ENCODE data around the gene KIF27.
"Not testable (repeated sequence)": the region's sequence is repeated elsewhere in the genome, so short reads cannot be mapped to it uniquely, and the experiment has no call there.

The KIF27 gene

GRCh38 chr9:83809213-83809612, 112.0 kb downstream of the KIF27 start:
- not testable (repeated sequence) for H3K27me3 ChIP-seq (ENCODE audit: control insufficient read depth, insufficient read depth, low read length); H3K4me3 ChIP-seq (ENCODE audit: low read depth, low read length); H3K36me3 ChIP-seq (ENCODE audit: control insufficient read depth, insufficient read depth, low read length); H3K27ac ChIP-seq (ENCODE audit: low read depth, low read length); H3K9ac ChIP-seq (ENCODE audit: low read depth, low read length); H3K4me1 ChIP-seq (ENCODE audit: control insufficient read depth, insufficient read depth, low read length); H3K9me3 ChIP-seq (ENCODE audit: control insufficient read depth, insufficient read depth, low read length)

GRCh38 chr9:83804454-83804853, 116.8 kb downstream of the KIF27 start:
- H3K27ac ChIP-seq (ENCODE audit: low read depth, low read length); H3K27me3 ChIP-seq (ENCODE audit: control insufficient read depth, insufficient read depth, low read length); H3K9ac ChIP-seq (ENCODE audit: low read depth, low read length); H3K4me1 ChIP-seq (ENCODE audit: control insufficient read depth, insufficient read depth, low read length); H3K9me3 ChIP-seq (ENCODE audit: control insufficient read depth, insufficient read depth, low read length); H3K36me3 ChIP-seq (ENCODE audit: control insufficient read depth, insufficient read depth, low read length); H3K4me3 ChIP-seq (ENCODE audit: low read depth, low read length): not testable (repeated sequence)

GRCh38 chr9:83803941-83804340, 117.3 kb downstream of the KIF27 start:
- not testable (repeated sequence) for H3K27ac ChIP-seq (ENCODE audit: low read depth, low read length); H3K4me1 ChIP-seq (ENCODE audit: control insufficient read depth, insufficient read depth, low read length); H3K36me3 ChIP-seq (ENCODE audit: control insufficient read depth, insufficient read depth, low read length); H3K4me3 ChIP-seq (ENCODE audit: low read depth, low read length); H3K27me3 ChIP-seq (ENCODE audit: control insufficient read depth, insufficient read depth, low read length); H3K9ac ChIP-seq (ENCODE audit: low read depth, low read length); H3K9me3 ChIP-seq (ENCODE audit: control insufficient read depth, insufficient read depth, low read length)

- no peak overlapping the region for H3K4me3 ChIP-seq (ENCODE audit: low read depth, low read length)
- no peaks in the 10 kb centered on the region for H3K9me3 ChIP-seq (ENCODE audit: control insufficient read depth, insufficient read depth, low read length)
- H3K9ac ChIP-seq (ENCODE audit: low read depth, low read length), result no peak overlapping the region
- H3K27me3 ChIP-seq (ENCODE audit: control insufficient read depth, insufficient read depth, low read length), result no peaks in the 10 kb centered on the region
- H3K36me3 ChIP-seq (ENCODE audit: control insufficient read depth, insufficient read depth, low read length), result peaks cover 7% of the 10 kb centered on the region; the same call in 1 of the 2 replicates
- H3K4me1 ChIP-seq (ENCODE audit: control insufficient read depth, insufficient read depth, low read length), result no peaks in the 10 kb centered on the region
- no peak overlapping the region for H3K27ac ChIP-seq (ENCODE audit: low read depth, low read length)
Measured at GRCh38 chr9:83800236-83801033, 120.8 kb downstream of the KIF27 start.

GRCh38 chr9:83794051-83794450, 127.2 kb downstream of the KIF27 start:
- Histone ChIP-seq H3K4me3 (ENCODE audit: low read depth, low read length) (no peak overlapping the region), H3K27ac (ENCODE audit: low read depth, low read length) (no peak overlapping the region), H3K4me1 (ENCODE audit: control insufficient read depth, insufficient read depth, low read length) (no peaks in the 10 kb centered on the region), H3K9me3 (ENCODE audit: control insufficient read depth, insufficient read depth, low read length) (no peaks in the 10 kb centered on the region), H3K9ac (ENCODE audit: low read depth, low read length) (no peak overlapping the region), H3K27me3 (ENCODE audit: control insufficient read depth, insufficient read depth, low read length) (no peaks in the 10 kb centered on the region), H3K36me3 (ENCODE audit: control insufficient read depth, insufficient read depth, low read length) (peaks cover 7% of the 10 kb centered on the region; the same call in 1 of the 2 replicates)

GRCh38 chr9:83792746-83793145, 128.5 kb downstream of the KIF27 start:
- no peaks in the 10 kb centered on the region for H3K27me3 ChIP-seq (ENCODE audit: control insufficient read depth, insufficient read depth, low read length)
- H3K36me3 ChIP-seq (ENCODE audit: control insufficient read depth, insufficient read depth, low read length), result peaks cover 3% of the 10 kb centered on the region; the same call in 1 of the 2 replicates
- H3K4me1 ChIP-seq (ENCODE audit: control insufficient read depth, insufficient read depth, low read length), result no peaks in the 10 kb centered on the region
- no peaks in the 10 kb centered on the region for H3K9me3 ChIP-seq (ENCODE audit: control insufficient read depth, insufficient read depth, low read length)
- H3K27ac ChIP-seq (ENCODE audit: low read depth, low read length), result no peak overlapping the region
- H3K9ac ChIP-seq (ENCODE audit: low read depth, low read length), result no peak overlapping the region
- no peak overlapping the region for H3K4me3 ChIP-seq (ENCODE audit: low read depth, low read length)
